ENCODE results near the gene IGFBP1. TPM values are rescaled to one million over a fixed set of nuclear protein-coding genes. Genes with fewer than 3 reads are reported as not detected.
A peak's percentile ranks its signal among the peaks of the same experiment; 100 is the strongest.

The IGFBP1 gene
- total and polyA plus RNA-seq, 2 of the 13 experiments (the other 11 are each of a cell fraction or from before 2014, with no cell fraction given): 5.4 to 885 TPM

- no peak for TF ChIP-seq ZHX2 (IDR thresholded peaks at IDR 0.05; ENCODE audit: low read depth)
- no peak for TF ChIP-seq ZHX2 (CRISPR knock-in tag; IDR thresholded peaks at IDR 0.05; ENCODE audit: borderline replicate concordance)
- TF ChIP-seq ZNF75D (CRISPR knock-in tag; IDR thresholded peaks at IDR 0.05; ENCODE audit: borderline replicate concordance): no peak
- TF ChIP-seq ZNF775 (CRISPR knock-in tag; IDR thresholded peaks at IDR 0.05; ENCODE audit: borderline replicate concordance): no peak
- no peak for TF ChIP-seq NFAT5 (CRISPR knock-in tag; IDR thresholded peaks at IDR 0.05)
- no peak for TF ChIP-seq ZNF180 (CRISPR knock-in tag; IDR thresholded peaks at IDR 0.05; ENCODE audit: borderline replicate concordance, low read depth)
- TF ChIP-seq MIXL1 (CRISPR knock-in tag; IDR thresholded peaks at IDR 0.05): peak; percentile 30
- no peak for TF ChIP-seq ZNF484 (CRISPR knock-in tag; IDR thresholded peaks at IDR 0.05; ENCODE audit: borderline replicate concordance, low read depth)
- 0 out of 2 replicates have a peak, but pooled peaks have one; percentile 25 for TF ChIP-seq ZFYVE20 (CRISPR knock-in tag; IDR thresholded peaks at IDR 0.05; ENCODE audit: borderline replicate concordance, low read depth)
- TF ChIP-seq STAT6 (CRISPR knock-in tag; IDR thresholded peaks at IDR 0.05; ENCODE audit: borderline replicate concordance): 0 out of 2 replicates have a peak, but pooled peaks have one; percentile 86
- peak; percentile 41; the same call in 1 of the 2 replicates for TF ChIP-seq FOXK1 (CRISPR knock-in tag; IDR thresholded peaks at IDR 0.05; ENCODE audit: borderline replicate concordance, low read depth)
- TF ChIP-seq RFXANK (CRISPR knock-in tag; IDR thresholded peaks at IDR 0.05): 0 out of 2 replicates have a peak, but pooled peaks have one; percentile 2
- TF ChIP-seq ATRX (CRISPR knock-in tag; IDR thresholded peaks at IDR 0.05; ENCODE audit: borderline replicate concordance): no peak
- TF ChIP-seq ZNF652 (CRISPR knock-in tag; IDR thresholded peaks at IDR 0.05; ENCODE audit: borderline replicate concordance, low read depth): peak; percentile 21; the same call in 1 of the 2 replicates
- TF ChIP-seq ZNF7 (CRISPR knock-in tag; IDR thresholded peaks at IDR 0.05): no peak
- TF ChIP-seq MIER3 (CRISPR knock-in tag; IDR thresholded peaks at IDR 0.05; ENCODE audit: borderline replicate concordance): no peak
Observed at GRCh38 chr7:45893374-45893995, 5.2 kb downstream of the IGFBP1 start (continued).

Data from HepG2 (cell line).